Testis (tissue), 3 donors: ENCODE results near the gene GALNT7. TPM values are rescaled to one million over a fixed set of nuclear protein-coding genes. Genes with fewer than 3 reads are reported as not detected.

ENCODE experiments used
- DNase-seq: peaks from one replicate; pipeline ENCODE4 v3.0.0-alpha.2; 2019
- H3K27ac ChIP-seq, 2 donors: fragments of 200-600 bp; sonication (generic); one replicate each; pipeline ENCODE4 v1.5.1; 2019
- H3K27me3 ChIP-seq: fragments of 200-600 bp; sonication (generic); one replicate; pipeline ENCODE4 v1.5.1; 2019
- H3K36me3 ChIP-seq: fragments of 200-600 bp; sonication (generic); one replicate; pipeline ENCODE4 v1.5.1; 2017; ENCODE audit warnings: low read depth; ENCODE audit errors: missing control alignments
- H3K4me1 ChIP-seq: fragments of 200-600 bp; sonication (generic); one replicate; pipeline ENCODE4 v1.5.1; 2019
- H3K4me3 ChIP-seq, 2 donors: fragments of 200-600 bp; sonication (generic); one replicate each; pipeline ENCODE4 v1.5.1; 2017 to 2019
- H3K9me3 ChIP-seq: fragments of 200-600 bp; sonication (generic); one replicate; pipeline ENCODE4 v1.5.1; 2017
- CTCF ChIP-seq, 3 experiments: fragments of 450-650 bp in 2 of 3; fragments of 200-600 bp in 1 of 3; sonication (generic) in 1 of 3; IDR thresholded peaks; one replicate each; pipeline ENCODE4 v1.5.1; 2016 to 2019; ENCODE audit warnings: antibody characterized with exemption in 3 of 3, mild to moderate bottlenecking in 2 of 3, moderate library complexity in 1 of 3
- POLR2A ChIP-seq: fragments of 450-650 bp; IDR thresholded peaks from one replicate; pipeline ENCODE4 v1.6.1; 2017; ENCODE audit warnings: antibody characterized with exemption, mild to moderate bottlenecking, moderate library complexity
- WGBS, 2 donors: methylation state at CpG; one replicate each; pipeline ENCODE4 v1.1.5; 2018; 5-methylcytosine and 5-hydroxymethylcytosine counted together
- intact Hi-C: fragments of 100-400 bp; cut with DNase I; formaldehyde crosslinking; loops from one replicate; pipeline ENCODE4 v1.15.1; 2023; ENCODE audit warnings: low total_unique reads
- polyA plus RNA-seq: library from polyadenylated mRNA; stranded (reverse); fragments of 350-450 nt; fragmentation: Illumina TruSeq; extraction: RNeasy Lipid Tissue Mini Kit (QIAGEN cat#74804); gene quantifications from one replicate; pipeline ENCODE4 v1.2.3, GENCODE V29; 2014; ENCODE audit warnings: low read depth, low replicate concordance; ENCODE audit not compliant: insufficient read depth
- total RNA-seq, 2 donors: library from RNA; depleted of rRNA; stranded (reverse); fragments of >200 nt; gene quantifications; one replicate each; pipeline ENCODE4 v1.2.3, GENCODE V29; 2016

GALNT7 gene
- total and polyA plus RNA-seq, 3 donors from 2014 or later = 18.0 to 32.0 (median 28.8) TPM

- intact Hi-C loops = no loop called here
These were observed 189.3 kb downstream of the GALNT7 start for GRCh38 chr4:173357939-173358338.

GRCh38 chr4:173360587-173361221 is 192.1 kb downstream of the GALNT7 start:
- Histone ChIP-seq H3K4me3 (no peak overlapping the region), H3K27me3 (no peaks in the 10 kb centered on the region), H3K36me3 (no peaks in the 10 kb centered on the region), H3K27ac (no peak overlapping the region), H3K9me3 (no peaks in the 10 kb centered on the region), H3K4me1 (no peaks in the 10 kb centered on the region)
- 59 to 65% methylated on average over 5 of the region's 5 CpGs for WGBS, 2 donors
- intact Hi-C loops = no loop called here
- DNase-seq = no peak
- TF ChIP-seq POLR2A = no peak
- peak in 1 of 3 experiments; percentile 15 for TF ChIP-seq CTCF (IDR thresholded peaks at IDR 0.05)

More at GRCh38 chr4:173357939-173358338, 189.3 kb downstream of the GALNT7 start:
- Histone ChIP-seq H3K4me3 (no peak overlapping the region), H3K36me3 (no peaks in the 10 kb centered on the region), H3K4me1 (no peaks in the 10 kb centered on the region), H3K27ac (no peak overlapping the region), H3K27me3 (no peaks in the 10 kb centered on the region), H3K9me3 (no peaks in the 10 kb centered on the region)
- no peak for DNase-seq
- TF ChIP-seq CTCF (IDR thresholded peaks at IDR 0.05) = no peak
- WGBS, 2 donors = 83 to 84% methylated on average over 2 of the region's 2 CpGs

- DNase-seq = no peak
These were observed 194.1 kb downstream of the GALNT7 start for GRCh38 chr4:173362666-173363065.

DNA sequence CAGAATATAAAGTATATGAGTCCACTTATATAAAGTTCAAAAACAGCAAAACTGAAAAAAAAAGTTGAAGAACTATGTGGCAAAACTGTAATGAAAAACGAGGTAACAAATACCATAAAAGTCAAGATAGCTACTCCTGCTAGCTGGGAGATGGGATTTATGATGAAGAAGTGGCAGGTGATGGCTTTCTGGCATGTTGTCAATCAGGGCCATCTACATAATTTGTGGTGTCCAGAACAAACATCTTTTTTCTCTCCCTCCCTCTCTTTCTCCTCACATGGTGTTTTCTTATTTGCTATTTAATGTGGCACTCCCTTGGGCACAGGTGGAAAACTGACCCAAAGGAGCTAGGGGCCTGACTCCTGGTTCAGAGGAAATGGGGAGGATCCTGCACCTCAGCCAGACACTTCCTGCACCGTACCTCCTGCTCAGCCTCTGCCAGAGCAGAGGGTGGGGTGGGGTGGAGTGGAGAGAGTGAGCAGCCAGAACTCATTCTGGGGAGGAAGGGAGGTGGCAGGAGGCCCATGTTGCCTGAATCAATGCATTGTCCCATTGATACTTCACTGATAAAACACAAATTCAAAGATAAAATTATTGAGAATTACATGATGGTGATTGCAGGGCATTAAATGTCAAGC is 196.9 kb downstream of the GALNT7 start:
- H3K4me3 ChIP-seq = no peak overlapping the region
- 43 to 53% methylated on average over 2 of the region's 2 CpGs for WGBS, 2 donors
- H3K36me3 ChIP-seq = no peaks in the 10 kb centered on the region
- no peak overlapping the region for H3K27ac ChIP-seq
- no peaks in the 10 kb centered on the region for H3K27me3 ChIP-seq
- no peak for TF ChIP-seq POLR2A
- TF ChIP-seq CTCF (IDR thresholded peaks at IDR 0.05) = no peak
- H3K9me3 ChIP-seq = no peaks in the 10 kb centered on the region
- no peak for DNase-seq
- no peaks in the 10 kb centered on the region for H3K4me1 ChIP-seq
- intact Hi-C loops = no loop called here

More at GRCh38 chr4:173362666-173363065, 194.1 kb downstream of the GALNT7 start:
- no peak overlapping the region for H3K4me3 ChIP-seq
- intact Hi-C loops = no loop called here
- H3K36me3 ChIP-seq = no peaks in the 10 kb centered on the region
- WGBS, 2 donors = 92 to 94% methylated on average over 3 of the region's 3 CpGs
- H3K9me3 ChIP-seq = no peaks in the 10 kb centered on the region
- no peak for TF ChIP-seq CTCF (IDR thresholded peaks at IDR 0.05)
- no peak for TF ChIP-seq POLR2A
- H3K4me1 ChIP-seq = no peaks in the 10 kb centered on the region
- H3K27me3 ChIP-seq = no peaks in the 10 kb centered on the region
- no peak overlapping the region for H3K27ac ChIP-seq

DNA sequence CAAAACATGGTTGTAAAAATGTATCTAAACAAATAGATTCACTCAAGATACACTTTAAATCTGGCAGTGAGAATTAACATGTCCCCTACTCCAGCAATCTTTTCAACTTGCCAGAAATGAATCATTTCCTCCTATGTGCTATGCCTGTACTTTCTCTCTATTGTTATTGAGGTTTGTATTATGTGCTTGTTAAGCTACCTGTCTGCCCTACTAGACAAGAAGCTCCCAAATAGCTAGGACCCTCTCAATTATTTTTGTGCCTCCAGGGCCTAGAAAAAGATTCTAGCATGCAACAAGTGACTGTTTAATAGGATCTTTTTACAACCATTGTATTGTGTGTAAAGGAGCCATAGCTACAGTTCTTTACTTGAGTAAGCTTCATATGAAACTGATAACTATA is 198.7 kb downstream of the GALNT7 start:
- Histone ChIP-seq H3K9me3 (no peaks in the 10 kb centered on the region), H3K27ac (no peak overlapping the region), H3K4me3 (no peak overlapping the region), H3K27me3 (no peaks in the 10 kb centered on the region), H3K36me3 (no peaks in the 10 kb centered on the region), H3K4me1 (no peaks in the 10 kb centered on the region)
- DNase-seq = no peak
- no peak for TF ChIP-seq POLR2A
- TF ChIP-seq CTCF (IDR thresholded peaks at IDR 0.05) = no peak
- intact Hi-C loops = no loop called here
